Measurements from ENCODE around the gene IL16. TPM values are rescaled to one million over a fixed set of nuclear protein-coding genes. Genes with fewer than 3 reads are reported as not detected.
"Not testable (repeated sequence)": the region's sequence is repeated elsewhere in the genome, so short reads cannot be mapped to it uniquely, and the experiment has no call there.

IL16 gene
- polyA plus RNA-seq, 4 donors, result 4.8 to 5.9 (median 5.5) TPM

DNA sequence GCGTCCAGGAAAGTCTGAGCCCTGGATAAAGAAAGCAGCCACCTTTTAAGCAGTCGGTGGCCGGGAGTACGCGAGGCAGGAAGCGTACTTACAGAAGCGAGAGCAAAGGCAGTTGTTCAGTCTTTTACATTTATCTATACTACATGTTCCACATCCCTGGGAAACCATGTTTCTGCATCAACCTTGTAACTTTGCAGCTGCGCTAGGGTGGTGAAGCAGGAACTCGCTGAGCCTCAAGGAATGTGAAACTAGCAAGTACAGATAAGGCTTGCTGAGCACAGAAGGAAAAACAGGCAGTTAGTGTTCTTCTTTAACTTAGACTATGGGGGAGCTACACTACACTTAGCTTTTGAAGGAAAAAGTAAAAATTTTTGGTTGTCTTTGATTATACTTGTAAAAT, 134.5 kb downstream of the IL16 start:
- DNase-seq (ENCODE audit: low read depth in 4 of 4, low spot score in 2 of 4), result not testable (repeated sequence)

DNA sequence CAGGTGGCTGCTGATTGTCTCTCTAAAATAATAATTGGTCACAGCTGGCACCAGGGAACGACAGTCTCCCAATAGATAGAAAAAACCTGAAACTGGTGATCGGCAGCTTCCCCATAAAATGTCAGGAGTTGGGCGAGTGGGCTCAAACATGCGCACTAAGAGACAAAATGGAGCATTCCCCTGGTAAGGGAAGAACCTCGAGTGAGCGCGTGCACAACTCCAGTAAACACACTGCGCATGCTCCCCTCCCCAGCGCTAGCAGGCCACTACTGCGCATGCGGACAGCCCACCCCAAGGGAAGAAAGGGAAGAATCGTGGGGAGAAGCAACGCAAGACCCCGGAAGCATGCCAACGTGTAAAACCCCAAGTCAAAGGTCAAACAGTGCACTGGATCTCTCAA, 134.9 kb downstream of the IL16 start:
- no peak for DNase-seq (ENCODE audit: low read depth in 4 of 4, low spot score in 2 of 4)

DNA sequence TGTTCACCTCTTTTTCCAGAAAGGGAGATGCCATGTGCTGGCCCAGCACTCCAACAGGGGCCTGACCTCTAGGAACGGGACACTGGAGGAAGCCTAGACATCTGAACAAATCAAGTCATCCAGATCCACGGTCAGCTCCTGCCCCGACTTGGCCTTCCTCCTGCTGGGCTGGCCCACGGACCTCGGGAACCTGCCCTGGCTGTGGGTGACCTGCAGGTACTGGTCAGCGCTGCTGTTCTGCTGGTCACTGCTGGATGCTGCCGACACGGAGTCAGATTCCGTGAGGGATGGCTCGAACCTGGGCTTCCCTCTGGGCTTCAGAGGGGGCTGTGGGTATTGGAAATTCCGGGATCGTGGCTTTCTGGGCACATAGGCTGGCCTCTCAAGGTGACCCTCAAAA, 135.6 kb downstream of the IL16 start:
- DNase-seq (ENCODE audit: low read depth in 4 of 4, low spot score in 2 of 4), result no peak

DNA sequence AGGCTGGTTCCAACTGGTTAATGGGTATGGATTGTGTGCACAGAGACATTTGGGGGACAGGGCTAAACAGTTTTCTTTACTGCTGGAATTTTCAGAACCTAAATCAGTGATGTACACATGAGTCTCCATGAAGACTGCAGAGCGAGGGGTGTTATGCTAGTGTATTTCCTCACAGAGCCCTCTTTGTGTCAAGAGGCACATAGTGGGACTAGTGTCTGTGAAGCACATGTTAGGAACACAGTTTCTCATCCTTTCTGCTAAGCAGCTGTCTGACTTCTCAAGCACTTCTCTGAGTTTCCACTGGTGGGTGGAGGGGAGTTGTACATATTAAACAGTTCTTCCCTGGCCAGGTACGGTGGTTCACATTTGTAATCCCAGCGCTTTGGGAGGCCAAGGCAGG, 136.7 kb downstream of the IL16 start:
- DNase-seq (ENCODE audit: low read depth in 4 of 4, low spot score in 2 of 4), result no peak

DNA sequence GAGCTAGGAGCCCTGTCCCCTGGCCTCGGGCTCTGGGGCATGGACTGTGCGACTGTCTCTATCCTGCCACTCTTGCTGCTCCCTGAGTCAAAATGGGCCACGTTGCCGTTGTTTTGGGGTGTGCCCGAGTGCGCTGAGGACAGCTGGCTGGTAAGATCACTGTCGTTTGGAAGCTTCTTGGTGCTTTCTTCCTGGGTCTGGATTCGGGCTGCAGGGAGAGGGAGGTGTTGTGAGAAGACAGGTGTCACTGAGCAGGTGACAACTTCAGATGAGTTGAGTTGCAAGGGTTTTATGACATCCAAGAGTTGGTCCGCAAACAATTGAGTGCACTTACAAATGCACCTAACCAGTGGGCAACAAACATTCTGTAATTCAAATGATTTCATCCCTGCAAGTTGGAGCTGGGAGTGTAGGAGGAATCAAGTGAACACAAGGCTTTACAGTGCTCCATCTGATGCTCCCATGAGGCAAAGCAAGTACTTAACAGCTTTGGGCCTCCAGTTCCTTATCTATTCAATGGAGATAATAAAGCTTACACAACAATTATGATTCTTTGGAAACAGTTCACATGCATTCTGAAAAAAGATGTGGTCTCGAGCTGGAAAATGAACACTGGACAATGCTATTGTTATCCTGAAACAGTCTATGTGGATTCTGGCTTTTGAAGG, 138.2 kb downstream of the IL16 start:
- DNase-seq (ENCODE audit: low read depth in 4 of 4, low spot score in 2 of 4), result no peak

DNA sequence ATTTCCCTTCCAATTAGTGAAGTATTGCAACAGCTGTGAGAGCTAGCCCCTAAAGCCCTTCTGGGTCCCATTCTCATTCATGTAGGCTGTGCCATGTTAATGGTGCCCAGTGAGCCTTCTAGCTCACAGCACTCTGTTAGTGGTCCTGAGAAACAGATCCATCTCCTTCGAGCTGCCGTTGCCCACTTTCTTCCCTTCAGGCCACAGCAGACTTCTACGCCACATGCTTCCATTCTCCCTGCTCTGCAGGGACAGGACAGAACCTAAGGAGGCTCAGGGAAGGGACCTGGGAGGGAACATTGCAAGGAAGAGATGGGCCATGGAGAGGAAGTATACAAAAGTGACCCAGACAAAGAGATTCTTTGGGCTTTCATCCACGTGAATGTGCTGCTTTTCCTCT, 139.0 kb downstream of the IL16 start:
- DNase-seq (ENCODE audit: low read depth in 4 of 4, low spot score in 2 of 4), result no peak

DNA sequence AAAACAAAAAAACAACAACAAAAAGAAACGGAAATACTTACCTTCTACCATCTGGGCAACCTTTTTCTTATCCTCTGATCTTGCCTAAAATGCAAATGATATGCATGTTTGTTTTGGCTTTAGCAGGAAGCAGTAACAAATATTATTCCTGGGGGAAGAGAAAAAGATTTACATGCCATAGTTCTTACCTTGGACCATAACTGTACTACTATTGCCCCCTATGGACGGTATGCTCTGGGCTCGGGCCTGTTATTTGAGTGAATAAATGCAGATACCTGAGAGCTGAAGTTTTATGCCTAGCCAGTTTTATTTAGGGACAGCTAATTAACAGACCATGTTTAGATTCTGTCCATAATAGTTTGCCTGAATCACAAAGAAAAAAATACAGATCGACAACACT, 139.9 kb downstream of the IL16 start:
- DNase-seq (ENCODE audit: low read depth in 4 of 4, low spot score in 2 of 4), result no peak

DNA sequence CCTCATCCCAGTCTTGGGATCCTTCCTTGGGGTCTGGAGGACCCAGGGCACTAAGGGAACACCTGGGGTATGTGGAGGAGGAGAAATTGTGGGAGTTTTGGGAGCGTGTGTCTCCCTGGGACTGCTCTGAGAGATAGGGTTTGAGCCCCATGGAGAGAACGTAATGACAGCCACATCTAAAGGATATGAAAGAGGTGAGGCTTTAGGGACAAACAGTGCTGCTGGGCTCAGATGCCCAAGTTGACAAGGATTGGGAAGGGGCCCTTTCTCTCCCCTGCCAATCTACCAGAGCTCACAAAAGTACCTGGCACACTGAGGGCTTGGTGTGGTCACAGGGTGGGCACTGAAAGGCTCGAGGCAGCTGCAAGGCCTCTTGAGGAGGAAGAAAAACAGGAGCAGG, 140.6 kb downstream of the IL16 start:
- no peak for DNase-seq (ENCODE audit: low read depth in 4 of 4, low spot score in 2 of 4)

DNA sequence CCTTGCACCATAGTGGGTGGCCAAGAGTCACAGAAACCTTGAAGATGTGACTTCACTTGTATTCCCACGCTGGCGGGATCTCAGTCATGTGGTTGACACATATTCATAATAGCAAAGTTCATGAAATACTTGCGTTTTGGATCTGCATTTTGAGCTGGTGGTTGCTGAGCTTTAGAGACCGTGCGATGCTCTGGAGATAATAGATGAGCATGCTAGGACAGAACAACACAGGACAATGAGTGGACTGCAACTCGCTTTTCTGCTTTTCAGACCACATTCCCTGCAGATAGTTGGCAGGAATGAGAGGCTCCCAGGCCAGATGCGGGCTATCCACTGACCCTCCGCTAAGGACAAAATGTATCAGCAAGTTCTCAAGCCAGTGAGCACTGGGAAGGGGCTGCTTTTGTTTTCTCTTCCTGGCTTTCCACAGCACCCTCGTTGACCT, 141.1 kb downstream of the IL16 start:
- DNase-seq (ENCODE audit: low read depth in 4 of 4, low spot score in 2 of 4), result no peak

DNA sequence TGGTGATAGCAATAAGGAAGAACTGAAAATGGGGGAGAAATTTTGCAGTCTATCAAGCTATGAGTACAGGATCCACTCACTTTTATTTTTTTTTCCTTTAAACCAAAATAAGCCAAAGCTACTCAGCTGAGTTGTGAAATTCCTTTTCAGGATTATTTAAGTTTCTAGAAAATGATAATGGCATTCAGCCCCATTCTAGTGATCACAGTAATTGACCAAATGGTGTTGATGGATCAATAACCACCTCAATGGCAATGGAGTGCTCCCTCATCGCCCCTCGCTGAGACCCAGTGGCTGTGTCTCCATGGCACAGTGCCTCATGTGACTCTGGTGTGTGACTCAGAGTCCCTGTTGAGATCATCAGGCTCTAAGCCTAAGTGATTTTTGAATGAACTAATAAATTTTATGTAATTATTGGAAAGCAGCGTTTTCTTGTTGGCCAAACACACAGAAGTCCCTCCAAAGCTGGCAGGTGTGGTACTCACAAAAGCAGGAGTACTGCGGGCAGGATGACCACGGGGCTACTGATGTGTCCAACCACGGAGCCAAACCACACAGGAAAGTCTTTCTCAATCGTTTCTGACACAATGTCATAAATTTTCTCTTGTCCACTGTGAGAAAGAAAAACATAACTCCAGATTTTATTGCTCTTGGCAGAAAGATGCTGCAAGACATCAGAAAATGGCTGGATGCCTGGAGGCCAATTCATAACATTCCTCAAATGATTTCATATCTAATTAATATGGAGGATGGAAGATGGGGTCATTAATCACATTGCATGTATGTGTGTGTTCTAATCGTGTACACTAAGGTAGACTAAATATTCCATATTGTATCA, 141.7 kb downstream of the IL16 start:
- DNase-seq (ENCODE audit: low read depth in 4 of 4, low spot score in 2 of 4), result peak in 3 of 4 donors; percentile 21 to 34 (median 31)

DNA sequence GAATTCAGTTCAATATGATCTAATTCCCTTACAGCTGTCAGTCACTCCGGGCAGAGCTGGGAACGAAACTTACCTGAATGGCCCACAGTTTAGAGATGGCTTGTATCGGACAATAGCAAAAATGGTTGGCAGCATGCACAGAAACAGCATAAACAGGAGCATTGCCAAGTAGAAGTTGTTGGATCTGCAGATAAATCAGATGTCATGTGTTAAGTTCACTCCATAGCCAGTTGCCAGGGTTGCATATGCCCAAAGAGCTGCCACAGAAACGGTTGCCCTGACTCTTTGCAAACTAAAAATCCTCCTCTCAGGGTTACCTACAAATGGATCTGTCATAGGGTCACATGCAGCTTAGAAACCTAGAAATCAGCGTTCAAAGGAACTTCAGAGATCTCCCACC, 142.6 kb downstream of the IL16 start:
- no peak for DNase-seq (ENCODE audit: low read depth in 4 of 4, low spot score in 2 of 4)

DNA sequence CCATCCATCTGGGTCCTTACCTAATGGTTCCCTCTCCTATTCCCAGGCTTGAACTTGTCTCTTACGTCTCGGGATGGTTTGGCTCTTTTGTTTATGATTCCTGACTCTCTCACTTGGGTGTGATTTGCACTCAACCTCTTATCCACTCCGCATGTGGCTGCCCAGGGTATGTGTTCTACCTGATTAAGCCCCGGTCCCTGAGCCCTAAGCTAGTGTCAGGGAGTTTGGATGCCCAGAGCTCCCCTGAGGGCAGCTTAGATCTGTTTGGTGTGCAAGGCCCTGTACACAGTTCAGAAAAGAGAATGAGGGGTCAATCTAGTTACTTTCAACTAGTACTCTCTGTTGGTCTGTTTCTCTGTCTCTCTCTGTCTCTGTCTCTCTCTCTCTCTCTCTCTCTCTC, 143.2 kb downstream of the IL16 start:
- DNase-seq (ENCODE audit: low read depth in 4 of 4, low spot score in 2 of 4), result no peak

DNA sequence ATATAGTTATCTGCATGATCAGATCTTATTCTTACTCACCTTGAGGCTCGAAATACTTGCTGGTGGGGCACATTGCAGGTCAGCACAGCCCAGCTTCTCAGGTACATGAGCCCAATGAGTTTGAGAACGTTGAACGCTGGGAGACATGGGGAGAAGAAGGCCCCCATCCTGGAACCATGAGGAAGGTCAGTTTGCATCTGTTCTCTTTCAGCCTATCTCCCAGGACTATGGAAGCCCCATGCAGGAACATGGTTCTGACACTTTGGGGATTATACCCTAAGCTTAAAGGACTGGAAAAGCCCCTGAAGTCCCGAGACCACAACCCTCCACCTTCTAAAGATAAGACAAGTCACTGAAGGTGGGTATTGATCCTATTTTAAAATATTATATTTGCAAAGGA, 144.7 kb downstream of the IL16 start:
- DNase-seq (ENCODE audit: low read depth in 4 of 4, low spot score in 2 of 4), result no peak

DNA sequence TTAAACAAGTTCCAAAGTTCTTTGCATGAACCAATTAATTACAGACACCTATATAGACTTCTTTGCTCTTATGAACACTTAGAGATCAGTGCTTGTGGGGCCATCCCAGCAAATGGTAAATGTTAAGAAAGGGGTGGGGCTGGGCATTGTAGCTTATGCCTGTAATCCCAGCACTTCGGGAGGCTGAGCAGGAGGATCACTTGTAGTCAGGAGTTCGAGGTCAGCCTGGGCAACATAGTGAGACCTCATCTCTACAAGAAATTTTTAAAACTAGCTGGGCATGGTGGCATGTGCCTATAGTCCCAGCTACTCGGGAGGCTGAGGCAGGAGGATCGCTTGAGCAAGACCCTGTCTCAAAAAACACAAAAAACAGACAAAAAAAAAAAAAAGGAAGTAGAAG, 146.7 kb downstream of the IL16 start:
- no peak for DNase-seq (ENCODE audit: low read depth in 4 of 4, low spot score in 2 of 4)

DNA sequence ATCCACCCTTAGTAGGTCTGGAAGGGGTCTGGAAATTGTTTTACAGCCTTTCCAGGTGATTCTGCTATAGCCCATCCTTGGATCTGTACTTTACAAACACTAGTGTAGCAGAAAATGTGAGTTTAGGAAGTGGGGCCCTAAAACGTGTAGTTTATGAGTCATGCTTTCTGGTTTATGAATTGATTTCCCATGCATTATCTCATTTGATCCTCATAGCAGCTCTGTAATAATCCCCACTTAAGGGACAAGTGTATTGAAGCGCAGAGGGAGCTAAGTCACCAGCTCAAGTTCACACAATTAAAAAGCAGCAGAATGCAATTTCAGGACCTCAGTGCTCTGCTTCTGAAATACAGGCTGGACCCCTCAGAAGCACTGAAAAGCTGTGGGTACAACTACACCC, 149.9 kb downstream of the IL16 start:
- DNase-seq (ENCODE audit: low read depth in 4 of 4, low spot score in 2 of 4), result no peak

DNA sequence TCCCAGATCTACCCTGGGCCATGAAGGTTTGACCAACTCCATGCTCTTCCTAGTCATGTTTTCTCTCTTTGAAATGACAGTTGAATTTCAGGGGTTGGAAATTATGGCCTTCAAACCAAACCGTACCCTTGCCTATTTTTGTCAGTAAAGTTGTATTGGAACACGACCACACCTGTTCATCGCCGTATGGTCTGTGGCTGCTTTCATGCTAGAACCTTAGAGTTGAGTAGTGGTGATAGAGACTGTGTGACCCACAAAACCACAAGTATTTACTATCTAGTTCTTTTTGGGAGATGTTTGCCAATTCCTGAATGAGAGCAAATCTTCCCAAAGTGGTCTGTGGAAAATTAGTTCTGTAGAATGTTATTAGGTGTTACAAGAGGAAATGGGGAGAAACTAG, 151.2 kb downstream of the IL16 start:
- no peak for DNase-seq (ENCODE audit: low read depth in 4 of 4, low spot score in 2 of 4)

DNA sequence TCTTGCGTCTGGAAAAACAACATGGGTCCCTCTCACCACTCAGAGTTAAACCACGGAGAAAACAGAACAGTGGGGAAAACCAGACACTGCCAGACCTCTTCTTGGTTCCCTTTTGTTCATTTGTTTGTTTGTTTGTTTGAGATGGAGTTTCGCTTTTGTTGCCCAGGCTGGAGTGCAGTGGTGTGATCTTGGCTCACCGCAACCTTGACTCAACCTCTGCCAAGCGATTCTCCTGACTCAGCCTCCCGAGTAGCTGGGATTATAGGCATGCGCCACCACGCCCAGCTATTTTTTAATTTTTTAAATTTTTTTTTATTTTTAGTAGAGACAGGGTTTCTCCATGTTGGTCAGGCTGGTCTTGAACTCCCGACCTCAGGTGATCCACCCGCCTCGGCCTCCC, 152.0 kb downstream of the IL16 start:
- DNase-seq (ENCODE audit: low read depth in 4 of 4, low spot score in 2 of 4), result not testable (repeated sequence)

DNA sequence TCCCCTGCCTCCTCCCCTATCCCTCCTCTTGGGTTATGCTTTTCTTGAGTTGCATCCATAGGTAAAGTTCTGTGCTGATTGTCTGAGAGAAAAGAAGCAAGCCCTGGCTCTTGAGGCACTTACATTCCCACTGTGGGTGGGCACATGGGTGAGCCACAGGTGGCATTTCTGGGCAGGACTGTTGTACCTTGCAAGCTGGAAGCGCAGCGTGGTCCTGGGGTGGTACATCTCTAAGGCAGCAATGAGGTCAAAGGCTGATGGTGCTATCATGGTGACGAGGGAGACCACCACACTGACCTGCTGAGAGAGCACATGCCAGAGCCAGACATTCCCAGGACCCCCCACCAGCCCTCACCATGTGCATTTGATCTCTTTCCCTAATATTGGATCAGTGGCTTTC, 152.6 kb downstream of the IL16 start:
- no peak for DNase-seq (ENCODE audit: low read depth in 4 of 4, low spot score in 2 of 4)

DNA sequence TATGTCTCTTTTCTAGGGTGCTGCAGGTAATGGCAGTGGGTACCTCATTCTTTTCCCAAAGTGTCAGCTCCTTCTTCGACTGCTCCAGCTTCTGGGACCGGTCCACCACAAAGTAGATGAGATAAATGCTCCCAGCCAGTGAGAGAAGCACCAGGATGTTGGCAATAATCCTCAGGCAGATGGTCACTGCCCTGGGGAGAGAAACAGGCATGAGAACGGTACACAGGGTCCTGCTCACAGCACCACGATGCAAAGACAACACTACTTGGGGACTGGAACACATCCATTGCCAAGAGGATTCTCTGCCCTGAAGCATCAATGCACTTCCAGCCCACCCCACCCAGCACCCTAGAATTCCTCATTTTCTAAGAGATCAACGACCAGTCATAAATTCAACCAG, 155.0 kb downstream of the IL16 start:
- no peak for DNase-seq (ENCODE audit: low read depth in 4 of 4, low spot score in 2 of 4)

DNA sequence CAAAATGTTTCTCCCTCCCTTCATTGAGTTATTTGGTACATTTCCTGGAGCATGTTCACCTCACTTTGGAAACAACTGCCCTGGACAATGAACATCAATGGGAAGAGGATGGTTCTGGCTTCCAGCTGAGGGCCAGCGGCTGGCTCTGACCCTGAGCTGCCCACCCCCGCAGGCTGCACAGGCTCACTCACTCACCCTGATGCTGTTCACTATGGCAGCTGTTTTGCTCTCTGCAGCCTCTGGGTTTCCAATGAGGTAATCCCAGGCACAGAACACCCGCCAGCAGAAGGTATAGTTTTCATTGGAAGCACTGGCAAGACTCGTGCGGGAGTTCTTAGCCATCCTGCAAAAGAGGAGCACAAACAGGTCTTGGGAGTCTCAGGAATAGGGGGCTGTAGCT, 159.6 kb downstream of the IL16 start:
- no peak for DNase-seq (ENCODE audit: low read depth in 4 of 4, low spot score in 2 of 4)

DNA sequence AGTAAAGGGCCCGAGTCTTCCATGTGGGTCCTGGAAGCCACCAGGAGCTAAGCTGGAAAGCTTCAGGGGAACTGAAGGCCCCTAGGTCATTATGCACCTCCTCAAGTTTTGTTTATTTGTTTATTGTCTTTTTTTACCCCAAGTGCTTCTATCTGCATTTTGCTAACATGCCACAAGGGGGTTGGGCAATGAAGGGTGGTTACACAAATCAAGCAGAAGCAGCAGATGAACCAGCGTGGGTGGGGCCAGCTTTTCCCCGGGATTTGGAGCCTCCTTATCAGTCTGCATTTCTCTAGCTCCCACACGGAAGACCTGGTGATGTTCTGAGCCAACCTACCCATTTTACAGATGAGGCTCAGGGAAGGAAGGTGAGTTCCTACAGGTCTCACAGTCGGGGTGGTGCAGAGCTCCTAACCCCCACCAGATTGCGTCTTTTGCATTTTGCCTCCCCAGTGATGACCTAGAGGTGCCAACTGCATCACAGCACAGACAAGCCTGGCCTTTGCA, 160.6 kb downstream of the IL16 start:
- no peak for DNase-seq (ENCODE audit: low read depth in 4 of 4, low spot score in 2 of 4)

DNA sequence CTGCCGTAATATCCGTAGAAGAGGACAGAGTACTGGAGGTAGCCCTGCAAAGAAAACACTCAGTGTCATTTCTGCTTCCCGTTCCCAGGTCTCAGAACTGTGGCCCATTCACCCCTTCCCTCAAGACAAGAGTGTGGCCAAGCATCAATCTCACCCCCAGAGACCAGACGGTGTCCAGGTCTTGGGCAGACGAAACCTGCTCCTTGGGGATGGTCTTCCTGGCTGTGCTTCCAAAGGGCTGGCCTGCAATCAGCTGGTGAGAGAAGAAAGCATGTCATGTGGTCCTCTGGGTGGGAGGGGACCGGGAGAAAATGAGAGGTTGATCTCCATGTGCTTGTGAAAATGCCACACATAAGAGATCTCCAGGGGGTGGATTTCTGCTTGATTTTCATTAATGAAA, 161.6 kb downstream of the IL16 start:
- no peak for DNase-seq (ENCODE audit: low read depth in 4 of 4, low spot score in 2 of 4)
